GM19025 (cell line): ENCODE data around the gene ATP5ME.

Experiments used
- ATAC-seq: cut with Tn5 transposase; IDR thresholded peaks from one replicate; pipeline ENCODE4 v1.9.1; 2021; ENCODE audit warnings: mild to moderate bottlenecking, low read depth, moderate library complexity; ENCODE audit not compliant: unreplicated experiment

The ATP5ME gene

GRCh38 chr4:685679-686412 is 11.8 kb upstream of the ATP5ME start:
- no peak for ATAC-seq

- ATAC-seq, result no peak
Observed at GRCh38 chr4:684623-685327, 10.7 kb upstream of the ATP5ME start.

DNA sequence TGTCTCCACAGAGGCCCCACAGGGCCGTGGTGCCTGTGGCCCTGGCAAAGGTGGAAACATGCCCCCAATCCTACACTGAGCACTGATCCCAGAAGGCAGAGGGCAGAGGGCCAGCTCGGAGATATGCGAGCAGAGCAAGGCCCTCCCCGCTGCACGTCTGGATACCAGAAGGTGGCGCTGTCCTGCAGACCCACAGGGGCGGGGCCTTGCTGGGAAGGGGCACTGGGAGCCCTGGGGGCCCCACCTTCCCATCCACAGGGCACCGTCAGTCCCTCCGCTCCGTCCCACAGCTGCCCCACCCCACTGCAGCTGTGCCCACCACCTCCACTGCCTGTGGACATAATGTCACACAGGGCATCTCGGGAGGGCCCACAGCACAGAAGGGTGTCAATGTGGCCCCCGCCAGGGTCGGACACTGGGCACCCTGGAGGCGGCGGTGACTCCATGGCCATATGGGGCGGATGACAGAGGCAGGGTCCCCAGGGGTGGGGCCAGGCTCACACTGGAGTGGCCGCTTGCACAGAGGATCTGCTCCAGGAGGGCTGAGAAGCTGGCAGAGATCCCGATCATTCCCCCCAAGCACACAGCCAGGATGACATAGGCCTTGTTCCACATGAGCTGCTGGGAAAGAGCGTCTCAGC is 10.0 kb upstream of the ATP5ME start:
- no peak for ATAC-seq

GRCh38 chr4:683247-683897 is 9.3 kb upstream of the ATP5ME start:
- no peak for ATAC-seq

- no peak for ATAC-seq
Observed at GRCh38 chr4:682490-683172, 8.6 kb upstream of the ATP5ME start.

GRCh38 chr4:681736-682451 is 7.8 kb upstream of the ATP5ME start:
- no peak for ATAC-seq

- ATAC-seq, result no peak
Observed at GRCh38 chr4:680928-681645, 7.0 kb upstream of the ATP5ME start.

DNA sequence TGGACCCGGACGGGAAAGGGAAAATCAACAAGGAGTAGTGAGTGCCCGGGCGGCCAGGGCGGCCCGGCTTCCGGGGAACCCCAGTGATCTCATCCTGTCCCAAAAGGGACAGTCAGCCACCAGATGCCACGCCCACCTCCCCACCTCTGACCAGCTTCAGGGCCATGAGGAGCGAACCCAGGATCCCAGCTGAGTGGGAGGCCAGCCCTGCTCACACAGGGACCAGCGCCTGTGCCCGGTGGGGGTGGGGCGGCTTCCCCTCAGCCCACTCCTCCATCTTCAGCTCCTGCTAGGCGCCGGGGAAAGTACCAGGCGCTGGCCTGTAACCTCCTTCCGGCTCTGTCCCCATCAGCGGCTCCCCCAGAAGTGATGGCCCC is 6.5 kb upstream of the ATP5ME start:
- no peak for ATAC-seq

GRCh38 chr4:680091-680490 is 6.0 kb upstream of the ATP5ME start:
- no peak for ATAC-seq

- no peak for ATAC-seq
Observed at GRCh38 chr4:679629-680028, 5.6 kb upstream of the ATP5ME start.

DNA sequence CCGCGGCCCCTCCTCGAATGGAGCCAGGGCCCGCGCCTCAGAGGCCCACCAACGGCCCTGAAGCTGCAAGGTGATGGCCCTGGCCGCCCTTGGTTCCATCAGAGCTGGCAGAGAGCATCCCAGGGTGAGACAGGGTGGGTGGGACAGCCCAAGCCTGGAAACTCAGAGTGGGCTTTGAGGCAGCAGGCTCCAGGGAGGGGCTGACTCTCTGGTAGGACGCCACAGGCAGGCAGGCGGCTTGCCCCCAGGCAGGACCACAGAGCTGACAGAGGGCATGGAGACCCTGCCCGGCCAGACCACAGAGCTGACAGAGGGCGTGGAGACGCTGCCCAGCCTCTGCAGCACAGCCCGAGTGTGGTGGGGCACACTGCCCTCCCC is 5.0 kb upstream of the ATP5ME start:
- no peak for ATAC-seq

- no peak for ATAC-seq
Observed at GRCh38 chr4:678331-679103, 4.4 kb upstream of the ATP5ME start.

GRCh38 chr4:677431-678293 is 3.6 kb upstream of the ATP5ME start:
- ATAC-seq, result no peak

GRCh38 chr4:676871-677235 is 2.8 kb upstream of the ATP5ME start:
- ATAC-seq, result no peak

DNA sequence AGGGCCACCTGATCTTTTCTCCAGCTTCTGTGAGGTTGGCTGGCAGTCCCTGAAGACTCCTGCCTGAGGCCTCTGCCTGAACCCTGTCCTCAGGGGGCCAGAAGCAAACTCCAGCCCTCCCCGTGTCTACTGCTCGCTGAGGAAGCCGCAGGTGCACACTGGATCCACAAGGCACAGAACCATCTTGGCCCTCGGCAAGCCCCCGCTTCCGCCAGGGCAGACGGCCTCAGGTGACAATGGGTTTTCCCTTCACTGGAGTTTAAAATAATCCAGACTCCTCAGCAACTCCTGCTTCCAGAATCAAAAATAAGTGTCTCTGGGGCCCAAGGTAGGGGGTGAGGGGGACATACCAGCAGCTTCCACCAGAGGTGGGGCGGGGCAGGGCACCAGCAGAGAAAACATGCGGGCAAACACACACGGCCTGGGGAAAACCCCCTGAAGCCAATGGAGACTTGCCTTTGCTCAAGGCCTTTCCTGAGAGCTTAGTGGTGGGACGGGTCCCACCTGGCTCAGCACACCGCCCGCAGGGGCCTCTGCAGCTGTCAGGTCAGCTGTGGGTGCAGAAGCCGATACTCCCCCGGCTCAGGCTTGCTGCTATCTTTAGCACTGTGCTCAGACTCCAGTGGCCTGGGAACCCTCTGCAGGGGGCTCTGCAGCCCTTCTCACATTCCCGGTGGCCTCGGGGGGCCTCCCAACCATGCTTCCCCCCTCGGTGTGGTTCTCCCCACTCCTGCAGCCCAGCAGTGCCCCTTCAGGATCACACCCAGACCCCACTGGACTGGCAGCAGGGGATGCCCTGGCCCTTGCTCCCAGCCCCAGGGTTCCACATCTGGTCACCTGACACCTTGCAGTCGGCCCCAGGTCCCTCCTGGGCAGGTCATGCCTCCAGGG is 2.1 kb upstream of the ATP5ME start:
- ATAC-seq, result no peak

GRCh38 chr4:675036-675882 is 1.2 kb upstream of the ATP5ME start:
- no peak for ATAC-seq
